GM10266 (cell line): Measurements from ENCODE around the gene TMCO1.
A peak's percentile ranks its signal among the peaks of the same experiment; 100 is the strongest.
"Not testable (repeated sequence)": the region's sequence is repeated elsewhere in the genome, so short reads cannot be mapped to it uniquely, and the experiment has no call there.

ENCODE experiments used
- DNase-seq: peaks from one replicate; pipeline ENCODE4 v3.0.0; 2012; ENCODE audit errors: extremely low spot score
- CTCF ChIP-seq: IDR thresholded peaks from 2 replicates; pipeline ENCODE4 v1.5.1; 2012; ENCODE audit warnings: mild to moderate bottlenecking, low read depth; ENCODE audit not compliant: control insufficient read depth, insufficient read depth; ENCODE audit errors: missing control alignments

TMCO1 gene

GRCh38 chr1:165768513-165769394, at the start of gene TMCO1:
TSS of gene TMCO1 (minus strand) at chr1:165768868. CDS start at chr1:165768751, 117 bp downstream.
- no peak for TF ChIP-seq CTCF
- peak; percentile 92 for DNase-seq

GRCh38 chr1:165816826-165817497, 48.3 kb upstream of the TMCO1 start:
- no peak for TF ChIP-seq CTCF
- no peak for DNase-seq

GRCh38 chr1:165816157-165816556, 47.5 kb upstream of the TMCO1 start:
- TF ChIP-seq CTCF, result no peak
- DNase-seq, result no peak

GRCh38 chr1:165815725-165816124, 47.1 kb upstream of the TMCO1 start:
- DNase-seq, result no peak
- TF ChIP-seq CTCF, result no peak

- TF ChIP-seq CTCF, result no peak
- no peak for DNase-seq
Measured at GRCh38 chr1:165807613-165808012, 38.9 kb upstream of the TMCO1 start.

- DNase-seq, result not testable (repeated sequence)
Measured at GRCh38 chr1:165804513-165804912, 35.8 kb upstream of the TMCO1 start.

GRCh38 chr1:165799387-165799786, 30.7 kb upstream of the TMCO1 start:
- no peak for TF ChIP-seq CTCF
- DNase-seq, result no peak
